ENCODE data around the gene KCNMA1.

KCNMA1 gene

DNA sequence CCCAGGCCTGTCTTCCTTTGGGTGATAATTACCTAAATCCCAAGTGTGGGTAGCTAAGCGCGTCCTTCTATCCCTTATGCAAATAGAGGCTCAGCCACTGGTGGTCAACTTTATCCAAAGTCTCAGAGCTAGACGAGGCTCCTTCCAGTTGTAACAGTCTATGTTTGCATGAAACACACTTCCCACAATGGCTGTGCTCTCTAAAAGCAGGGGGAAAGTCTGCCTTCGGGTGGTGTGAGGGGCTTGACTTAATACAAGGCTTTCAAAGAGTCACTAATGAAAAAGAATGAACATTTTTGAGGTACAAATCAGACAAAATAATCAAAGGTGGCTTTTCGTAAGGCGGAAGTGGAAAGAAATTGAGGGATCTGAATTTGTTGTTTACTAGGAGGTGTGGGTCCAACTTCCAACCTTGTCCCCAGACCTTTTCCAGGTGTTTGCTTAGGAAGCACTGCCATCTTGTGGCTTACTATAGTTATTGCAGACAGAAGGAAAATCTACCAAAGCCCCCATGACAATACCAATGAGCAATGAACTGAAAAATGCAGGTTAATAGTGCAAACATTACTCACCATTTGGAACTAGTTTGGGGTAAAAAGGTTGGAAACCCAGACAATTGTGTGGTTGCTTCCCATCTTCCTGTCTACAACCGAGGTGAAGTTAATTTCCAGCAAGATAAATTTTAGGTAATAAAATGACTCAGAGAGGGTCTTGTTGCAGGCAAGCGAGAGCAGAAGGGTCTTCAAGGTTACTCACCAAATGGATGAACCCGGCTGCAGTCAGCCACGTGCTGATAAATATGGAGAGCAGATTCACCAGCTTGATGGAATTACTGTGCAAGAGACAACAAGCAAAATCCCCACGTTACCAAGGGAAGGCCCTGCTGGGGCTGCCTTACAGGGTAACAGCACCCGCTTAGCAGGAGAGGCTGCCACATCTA lies 525.7 kb downstream of the KCNMA1 start:
- peak; percentile 41 for DNase-seq (ENCODE audit: low spot score)

DNA sequence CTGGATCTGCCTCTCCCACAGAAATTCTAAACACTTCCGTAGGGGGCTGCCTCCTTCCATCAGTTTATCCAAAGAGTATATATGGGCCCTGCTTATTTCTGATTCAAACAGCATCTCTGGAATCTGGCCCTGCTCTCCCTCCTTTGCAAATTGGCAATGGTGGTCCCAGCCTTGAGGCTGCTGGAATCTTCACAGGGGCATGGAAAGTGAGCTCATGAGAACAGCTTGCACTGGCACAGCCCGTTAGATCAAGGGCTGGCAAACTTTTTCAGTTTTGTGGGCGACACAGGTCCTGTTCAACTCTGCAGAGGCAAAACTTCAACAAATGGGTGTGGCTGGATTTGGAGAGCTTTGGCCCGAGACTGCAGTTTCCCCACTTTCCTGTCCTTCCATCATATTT lies 526.9 kb downstream of the KCNMA1 start:
- no peak for DNase-seq (ENCODE audit: low spot score)

- DNase-seq (ENCODE audit: low spot score) = no peak
Observed at GRCh38 chr10:77109351-77109994, 528.1 kb downstream of the KCNMA1 start.

- DNase-seq (ENCODE audit: low spot score) = no peak
Observed at GRCh38 chr10:77106676-77107075, 530.9 kb downstream of the KCNMA1 start.

- no peak for DNase-seq (ENCODE audit: low spot score)
Observed at GRCh38 chr10:77105761-77106221, 531.8 kb downstream of the KCNMA1 start.

DNA sequence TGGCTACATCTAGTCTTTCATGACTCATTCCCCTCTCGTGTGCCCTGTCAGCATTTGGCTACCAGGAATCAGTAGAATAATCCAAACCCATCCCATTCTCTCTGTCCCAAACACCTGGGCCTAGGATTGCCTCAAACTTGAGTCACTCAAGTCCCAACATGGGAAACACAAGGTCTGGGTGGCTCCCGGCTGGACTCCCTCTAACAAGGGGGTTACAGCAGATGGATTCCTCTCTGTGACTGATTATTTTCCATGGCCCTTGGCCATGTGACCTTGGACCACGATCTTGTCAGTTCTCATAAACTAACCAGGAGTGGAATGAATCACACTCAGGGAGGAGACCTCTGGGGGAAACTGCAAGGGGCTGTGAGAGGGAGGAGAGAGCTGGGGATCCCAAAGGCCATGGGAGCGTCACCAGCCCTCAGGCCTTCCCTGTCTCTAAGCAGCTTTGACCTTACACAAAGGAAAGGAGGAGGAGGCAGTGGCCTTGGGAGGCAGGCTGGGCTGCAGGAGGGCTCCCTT lies 533.1 kb downstream of the KCNMA1 start:
- no peak for DNase-seq (ENCODE audit: low spot score)

DNA sequence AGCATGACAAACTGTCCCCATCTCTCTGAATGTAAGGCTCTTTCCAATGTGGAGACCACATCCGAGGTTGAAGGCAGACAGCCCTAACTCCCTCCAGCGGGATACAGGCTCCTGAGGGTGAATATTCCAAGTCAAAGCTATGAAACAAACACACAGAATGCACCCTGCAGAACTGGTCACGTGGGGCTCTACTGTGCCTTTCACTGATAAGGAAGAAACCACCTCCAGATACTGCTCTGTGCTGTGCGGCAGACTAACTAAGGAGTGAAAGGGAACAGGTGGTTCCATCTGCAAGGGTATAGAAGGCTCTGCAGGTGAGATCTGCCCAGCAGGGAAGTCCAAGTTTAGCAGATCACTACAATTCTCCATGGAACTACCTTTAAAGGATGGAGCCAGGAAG lies 534.4 kb downstream of the KCNMA1 start:
- no peak for DNase-seq (ENCODE audit: low spot score)

GRCh38 chr10:77101341-77101740 lies 536.3 kb downstream of the KCNMA1 start:
- DNase-seq (ENCODE audit: low spot score) = no peak

DNA sequence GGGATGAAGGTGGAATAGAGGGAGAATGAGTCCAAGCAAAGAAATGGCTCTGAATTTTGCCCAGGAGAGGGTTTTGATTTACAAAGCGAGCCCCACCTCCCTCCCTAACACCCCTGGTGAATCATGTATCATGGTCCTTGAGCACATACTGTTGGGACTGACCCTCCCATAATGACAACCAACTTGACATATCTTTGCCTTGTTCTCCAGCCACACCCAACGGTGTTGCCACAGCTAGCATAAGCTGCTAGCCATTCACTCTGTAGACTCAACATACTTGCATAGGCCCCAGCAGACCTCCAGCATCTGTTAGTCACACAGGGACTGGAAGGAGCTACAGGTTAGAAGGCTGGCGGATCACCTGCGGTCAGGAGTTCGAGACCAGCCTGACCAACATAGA lies 538.5 kb downstream of the KCNMA1 start:
- DNase-seq (ENCODE audit: low spot score) = no peak

GRCh38 chr10:77097625-77098024 lies 540.0 kb downstream of the KCNMA1 start:
- no peak for DNase-seq (ENCODE audit: low spot score)

DNA sequence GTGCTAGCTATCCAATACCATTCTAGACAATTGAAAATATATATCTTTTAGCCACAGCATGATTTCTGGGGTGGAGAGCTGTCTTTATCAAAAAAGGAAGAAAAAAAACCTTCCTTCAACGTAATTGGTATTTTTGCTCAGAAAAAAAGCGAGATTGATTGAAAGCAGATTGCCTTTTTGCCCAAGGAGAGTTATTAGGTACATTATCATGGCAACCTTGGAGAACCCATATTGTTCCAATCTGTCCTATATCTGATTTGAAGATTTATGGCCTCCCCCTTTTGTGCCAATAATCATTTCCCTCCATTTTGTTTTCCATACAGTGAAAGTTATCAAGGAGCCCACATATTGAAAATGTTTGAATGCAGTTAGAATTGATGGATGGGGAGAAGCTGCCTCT lies 544.5 kb downstream of the KCNMA1 start:
- DNase-seq (ENCODE audit: low spot score) = no peak

DNA sequence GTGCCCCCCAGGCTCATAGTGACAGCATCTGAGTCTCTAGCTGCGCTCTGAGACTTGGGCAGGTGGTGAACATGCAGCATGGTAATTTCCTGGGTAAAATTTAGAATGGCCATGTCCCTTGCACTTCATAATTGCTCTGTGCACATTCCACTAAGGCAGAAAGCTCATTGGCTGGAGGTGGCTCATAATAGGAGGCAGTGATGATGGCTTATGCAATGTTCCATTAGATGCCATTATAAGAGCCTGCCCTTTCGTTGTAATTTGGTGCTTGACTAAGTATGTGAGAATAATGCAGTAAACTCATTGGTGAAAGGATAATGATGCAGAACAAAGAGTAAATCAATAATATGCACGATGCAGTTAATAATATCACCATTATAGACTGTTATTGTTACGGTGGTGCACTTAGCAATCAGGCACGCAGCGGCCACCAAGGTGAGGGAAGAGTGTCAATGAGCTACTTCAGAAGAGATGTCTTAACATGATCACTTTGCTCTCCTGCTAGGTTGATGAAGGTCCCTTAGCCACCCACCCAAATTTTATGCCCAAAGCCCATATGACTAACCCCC lies 545.9 kb downstream of the KCNMA1 start:
- DNase-seq (ENCODE audit: low spot score) = no peak

DNA sequence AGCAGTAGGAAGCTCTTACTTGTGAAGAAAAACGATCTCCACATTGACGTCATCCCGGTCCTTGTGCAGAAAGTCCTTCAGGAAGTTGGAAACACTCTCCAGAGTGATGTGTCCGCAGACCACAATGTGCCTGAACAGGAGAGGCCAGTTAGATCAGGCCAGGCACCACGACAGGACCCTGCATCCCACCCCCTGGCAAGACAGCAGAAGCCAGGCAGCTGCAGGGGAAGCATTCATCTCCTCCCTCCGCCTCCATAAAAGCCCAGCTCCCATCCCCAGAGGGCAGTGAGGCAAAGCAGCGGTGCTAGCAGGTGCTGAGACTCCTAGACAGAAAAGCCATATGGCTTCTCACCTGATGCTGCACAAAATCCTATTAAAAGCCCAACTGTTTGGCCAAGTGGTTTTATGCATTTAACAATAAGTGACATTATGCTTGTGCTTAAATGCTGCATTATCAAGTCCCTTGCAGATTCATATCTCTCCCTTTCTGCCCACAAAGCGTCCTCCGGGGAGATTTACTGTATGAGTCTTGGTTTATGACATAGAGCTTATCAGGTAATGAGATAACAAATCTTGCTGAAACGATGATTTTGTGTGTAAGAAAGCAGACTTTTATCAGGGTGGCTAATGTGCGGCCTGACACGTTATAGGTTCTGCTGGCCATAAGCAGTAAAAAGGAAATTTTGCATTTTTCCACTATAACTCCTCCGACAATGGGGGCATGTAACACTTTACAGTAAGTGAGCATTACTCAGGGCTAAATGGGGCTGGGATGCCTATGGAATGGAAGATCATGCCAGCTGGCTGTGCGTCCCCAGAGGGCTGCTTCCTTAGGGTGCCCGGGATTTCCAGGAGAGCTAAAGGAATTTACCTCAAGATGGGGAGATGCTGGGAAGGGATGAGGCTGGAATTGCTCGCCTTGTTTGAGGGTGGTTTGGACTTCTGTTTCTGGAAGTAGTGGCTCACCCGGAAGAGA lies 546.9 kb downstream of the KCNMA1 start:
- no peak for DNase-seq (ENCODE audit: low spot score)

DNA sequence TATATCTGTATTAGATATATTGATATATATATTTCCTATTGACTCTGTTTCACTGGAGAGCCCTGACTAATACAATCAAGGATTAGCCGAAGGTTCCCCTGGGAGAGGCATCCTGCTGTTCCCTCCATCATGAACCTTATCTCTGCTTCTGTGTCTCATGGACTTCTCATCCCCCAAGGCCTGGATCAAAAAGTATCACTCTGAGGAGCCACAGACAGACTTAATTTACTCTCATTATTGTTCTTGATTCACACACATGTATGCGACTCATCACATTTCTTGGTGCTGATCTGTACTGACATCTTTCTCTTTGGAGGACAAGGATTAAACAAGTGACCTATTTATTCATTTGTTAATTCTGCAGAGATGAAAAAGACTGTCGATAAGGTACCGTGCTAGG lies 550.2 kb downstream of the KCNMA1 start:
- no peak for DNase-seq (ENCODE audit: low spot score)

- DNase-seq (ENCODE audit: low spot score) = no peak
Observed at GRCh38 chr10:77086081-77086480, 551.5 kb downstream of the KCNMA1 start.

DNA sequence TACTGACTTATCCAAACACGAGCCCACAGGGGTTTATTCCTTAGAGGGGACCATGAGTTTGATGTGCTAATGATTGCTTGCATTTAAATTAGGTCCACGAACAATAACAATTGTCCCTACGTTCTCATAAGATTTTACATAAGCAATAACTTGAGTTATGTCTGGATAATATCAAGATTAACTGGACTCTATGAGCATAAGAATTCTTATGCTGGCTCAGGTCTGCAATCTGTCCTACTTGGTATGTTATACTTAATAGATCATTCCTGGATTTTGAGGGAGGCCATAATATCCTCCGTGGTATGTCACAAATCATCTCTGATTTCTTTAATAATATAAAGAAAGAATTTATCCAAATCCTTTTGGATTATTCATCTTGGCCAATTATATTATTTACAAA lies 552.3 kb downstream of the KCNMA1 start:
- DNase-seq (ENCODE audit: low spot score) = no peak

DNA sequence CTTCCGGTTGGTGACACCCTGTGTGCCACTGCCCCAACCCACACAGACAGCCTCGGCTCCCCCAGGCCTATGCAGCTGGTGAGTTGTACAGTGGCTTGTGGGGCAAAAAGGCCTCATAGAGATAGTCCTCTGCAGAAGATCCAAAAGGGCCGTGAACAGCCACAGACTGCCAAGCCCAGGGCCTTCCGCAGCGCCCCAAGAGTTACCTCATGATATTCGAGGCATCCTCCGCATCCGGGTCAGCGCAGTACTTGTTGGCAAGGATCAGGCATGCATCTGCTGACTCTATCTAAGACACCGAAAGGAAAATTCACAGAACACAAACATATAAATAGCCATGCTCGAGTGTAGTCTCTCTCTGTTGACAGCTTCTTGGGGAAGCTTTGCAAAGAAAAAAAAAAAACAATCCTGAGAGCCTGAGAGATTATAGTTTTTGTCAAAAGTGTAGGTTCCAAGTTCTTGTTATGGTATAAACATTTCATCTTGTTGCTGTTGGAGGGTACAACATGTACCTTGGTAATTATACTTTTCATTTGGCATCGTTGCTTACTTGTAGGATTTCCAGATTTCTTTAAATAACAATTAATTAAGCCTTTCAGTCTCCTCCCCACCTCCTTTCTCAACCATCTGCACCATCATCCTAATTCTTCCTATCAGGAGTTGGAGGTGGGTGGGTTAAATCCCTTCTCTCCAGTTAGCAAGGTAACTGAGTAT lies 553.0 kb downstream of the KCNMA1 start:
- no peak for DNase-seq (ENCODE audit: low spot score)

DNA sequence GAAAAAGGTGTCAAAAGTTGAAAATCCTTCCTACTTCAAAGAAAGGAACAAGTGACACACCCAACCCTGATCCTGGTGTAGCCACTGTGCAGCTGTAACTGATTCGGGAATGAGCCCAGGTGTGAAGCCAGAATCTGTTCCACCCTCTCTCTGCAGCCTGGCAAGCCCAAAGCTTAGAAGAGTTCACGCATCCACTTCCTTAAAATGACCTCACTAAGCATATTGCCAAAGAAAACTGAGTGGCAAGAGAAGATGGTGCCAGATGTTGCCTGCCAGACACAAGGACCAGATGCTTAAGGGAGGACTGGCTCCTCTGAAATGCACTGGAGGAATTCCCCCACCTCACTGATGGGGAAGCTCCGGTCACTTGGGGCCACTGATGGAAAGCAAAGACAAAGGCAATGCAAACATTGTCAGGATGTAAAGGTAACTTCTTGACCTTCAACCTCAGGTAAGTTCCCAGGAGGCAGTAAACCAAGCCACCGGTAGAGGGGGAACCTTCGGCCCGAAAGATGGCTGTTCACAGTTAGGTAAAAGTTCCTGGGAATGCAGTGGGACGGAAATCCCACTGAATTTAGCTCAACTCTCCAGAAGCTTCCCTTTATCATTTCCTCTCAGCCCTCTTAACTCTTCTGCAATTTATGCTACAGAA lies 554.9 kb downstream of the KCNMA1 start:
- no peak for DNase-seq (ENCODE audit: low spot score)

GRCh38 chr10:77081481-77081891 lies 556.1 kb downstream of the KCNMA1 start:
- no peak for DNase-seq (ENCODE audit: low spot score)

DNA sequence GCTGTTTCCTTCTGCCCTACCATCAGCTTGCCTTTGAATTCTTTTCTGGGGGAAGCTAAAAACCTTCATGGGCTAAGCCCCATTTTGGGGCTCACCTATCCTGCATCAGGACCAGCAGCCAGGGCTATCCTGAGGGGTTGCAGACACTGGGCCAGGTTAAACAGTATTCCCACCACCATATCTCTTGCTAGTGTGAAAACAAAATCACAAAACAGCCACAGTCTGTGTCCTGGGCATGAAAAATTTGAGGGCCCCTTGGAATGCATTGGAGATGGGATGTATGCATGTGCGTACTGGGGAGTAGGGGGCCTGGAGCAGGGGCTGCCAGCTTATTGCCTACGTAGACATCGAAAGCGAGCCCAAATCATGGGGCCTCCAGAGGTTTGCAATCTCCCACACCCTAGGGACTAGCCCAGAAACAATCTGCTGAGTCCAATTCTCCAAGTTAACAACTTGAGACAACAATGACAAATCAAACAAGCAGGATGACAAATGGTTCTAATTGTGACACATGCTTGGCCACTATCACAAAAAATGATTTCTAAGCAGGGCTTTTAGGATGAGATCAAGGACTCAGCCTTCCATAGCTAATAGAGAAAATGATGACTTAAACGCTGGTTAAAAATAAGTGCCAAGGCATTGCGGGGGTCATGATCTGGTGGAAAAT lies 557.1 kb downstream of the KCNMA1 start:
- DNase-seq (ENCODE audit: low spot score) = no peak

Data from pons (tissue), 1 donor.